ENCODE data around the gene MAP2.
A peak's percentile ranks its signal among the peaks of the same experiment; 100 is the strongest.

MAP2 gene

GRCh38 chr2:209424199-209424701, 403 bp downstream of the MAP2 start:
- no peak for DNase-seq (ENCODE audit: low read depth)

- DNase-seq (ENCODE audit: low read depth): no peak
These were observed 1.1 kb downstream of the MAP2 start for GRCh38 chr2:209424781-209425470.

GRCh38 chr2:209425471-209426071, 1.7 kb downstream of the MAP2 start:
- peak; percentile 38 for DNase-seq (ENCODE audit: low read depth)

- no peak for DNase-seq (ENCODE audit: low read depth)
These were observed 2.6 kb downstream of the MAP2 start for GRCh38 chr2:209426432-209426831.

GRCh38 chr2:209431701-209432100, 7.9 kb downstream of the MAP2 start:
- no peak for DNase-seq (ENCODE audit: low read depth)

- no peak for DNase-seq (ENCODE audit: low read depth)
These were observed 17.7 kb downstream of the MAP2 start for GRCh38 chr2:209441541-209441940.

- DNase-seq (ENCODE audit: low read depth): no peak
These were observed 19.1 kb downstream of the MAP2 start for GRCh38 chr2:209442939-209443338.

- DNase-seq (ENCODE audit: low read depth): no peak
These were observed 21.6 kb downstream of the MAP2 start for GRCh38 chr2:209445485-209445884.

GRCh38 chr2:209451209-209451834, 27.5 kb downstream of the MAP2 start:
- no peak for DNase-seq (ENCODE audit: low read depth)

- DNase-seq (ENCODE audit: low read depth): no peak
These were observed 32.6 kb downstream of the MAP2 start for GRCh38 chr2:209456489-209456888.

GRCh38 chr2:209458008-209458979, 34.4 kb downstream of the MAP2 start:
- DNase-seq (ENCODE audit: low read depth): no peak

- no peak for DNase-seq (ENCODE audit: low read depth)
These were observed 35.5 kb downstream of the MAP2 start for GRCh38 chr2:209459359-209459758.

- DNase-seq (ENCODE audit: low read depth): no peak
These were observed 36.4 kb downstream of the MAP2 start for GRCh38 chr2:209460151-209460761.

- no peak for DNase-seq (ENCODE audit: low read depth)
These were observed 39.4 kb downstream of the MAP2 start for GRCh38 chr2:209463226-209463625.

- no peak for DNase-seq (ENCODE audit: low read depth)
These were observed 40.0 kb downstream of the MAP2 start for GRCh38 chr2:209463835-209464234.

- peak; percentile 9 for DNase-seq (ENCODE audit: low read depth)
These were observed 45.0 kb downstream of the MAP2 start for GRCh38 chr2:209468846-209469245.

- no peak for DNase-seq (ENCODE audit: low read depth)
These were observed 45.6 kb downstream of the MAP2 start for GRCh38 chr2:209469481-209469880.

- DNase-seq (ENCODE audit: low read depth): no peak
These were observed 46.6 kb downstream of the MAP2 start for GRCh38 chr2:209470466-209470865.

- DNase-seq (ENCODE audit: low read depth): peak; percentile 74
These were observed 47.2 kb downstream of the MAP2 start for GRCh38 chr2:209471037-209471436.

- peak; percentile 95 for DNase-seq (ENCODE audit: low read depth)
These were observed 48.4 kb downstream of the MAP2 start for GRCh38 chr2:209472112-209472832.

- DNase-seq (ENCODE audit: low read depth): peak; percentile 62
These were observed 49.0 kb downstream of the MAP2 start for GRCh38 chr2:209472871-209473270.
